ENCODE measurements around the gene ISCU. TPM values are rescaled to one million over a fixed set of nuclear protein-coding genes. Genes with fewer than 3 reads are reported as not detected.

Gene ISCU
- total RNA-seq, 1 donor from 2014 or later, result 117 TPM

DNA sequence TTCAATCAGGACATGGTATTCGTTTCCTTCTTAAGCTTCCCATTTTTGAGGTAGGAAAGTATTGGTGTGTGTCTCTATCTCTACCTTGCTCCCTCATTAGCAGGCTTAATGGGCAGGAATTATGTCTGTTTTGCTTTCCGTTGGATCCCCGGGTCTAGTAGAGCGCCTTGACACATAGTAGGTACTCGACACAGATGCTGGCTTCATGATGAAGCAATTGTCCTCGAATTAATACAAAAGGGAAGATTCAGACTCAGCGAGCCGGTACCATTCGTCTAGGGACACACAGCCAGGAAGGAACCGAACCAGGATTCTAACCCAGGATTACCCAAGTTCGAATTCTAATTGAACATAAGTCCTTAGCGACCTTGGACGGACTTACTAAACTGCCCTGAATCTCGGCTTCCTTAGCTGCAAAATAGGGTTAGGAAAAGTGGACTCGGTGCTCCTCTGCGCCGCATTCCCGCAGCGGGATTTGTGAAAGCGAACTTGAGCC lies 496 bp upstream of the ISCU start:
- H3K36me3 Mint-ChIP-seq (ENCODE audit: low read depth), result peaks cover 62% of the 10 kb centered on the region
- H3K4me1 Mint-ChIP-seq, result peaks cover 71% of the 10 kb centered on the region
- intact Hi-C loops (cut with micrococcal nuclease), result loop anchor here (1.0 to 10.0 kb wide), 12 partner anchors 21 to 1440 kb away; partner anchors contain the start of genes CORO1C, FAM222A, FICD and MMAB
- no peaks in the 10 kb centered on the region for H3K9me3 Mint-ChIP-seq
- H3K27me3 Mint-ChIP-seq, result no peaks in the 10 kb centered on the region
- TF ChIP-seq, protein P1, sequence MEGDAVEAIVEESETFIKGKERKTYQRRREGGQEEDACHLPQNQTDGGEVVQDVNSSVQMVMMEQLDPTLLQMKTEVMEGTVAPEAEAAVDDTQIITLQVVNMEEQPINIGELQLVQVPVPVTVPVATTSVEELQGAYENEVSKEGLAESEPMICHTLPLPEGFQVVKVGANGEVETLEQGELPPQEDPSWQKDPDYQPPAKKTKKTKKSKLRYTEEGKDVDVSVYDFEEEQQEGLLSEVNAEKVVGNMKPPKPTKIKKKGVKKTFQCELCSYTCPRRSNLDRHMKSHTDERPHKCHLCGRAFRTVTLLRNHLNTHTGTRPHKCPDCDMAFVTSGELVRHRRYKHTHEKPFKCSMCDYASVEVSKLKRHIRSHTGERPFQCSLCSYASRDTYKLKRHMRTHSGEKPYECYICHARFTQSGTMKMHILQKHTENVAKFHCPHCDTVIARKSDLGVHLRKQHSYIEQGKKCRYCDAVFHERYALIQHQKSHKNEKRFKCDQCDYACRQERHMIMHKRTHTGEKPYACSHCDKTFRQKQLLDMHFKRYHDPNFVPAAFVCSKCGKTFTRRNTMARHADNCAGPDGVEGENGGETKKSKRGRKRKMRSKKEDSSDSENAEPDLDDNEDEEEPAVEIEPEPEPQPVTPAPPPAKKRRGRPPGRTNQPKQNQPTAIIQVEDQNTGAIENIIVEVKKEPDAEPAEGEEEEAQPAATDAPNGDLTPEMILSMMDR (IDR thresholded peaks at IDR 0.05), result no peak
- peak overlapping the region; percentile 99 for H3K27ac Mint-ChIP-seq
- ChIA-PET POLR2A (interaction anchor here (0.7 to 5.2 kb wide), 23 partner anchors 11 to 877 kb away, joined by 3 to 118 read pairs (median 6); partner anchors contain the start of genes ALKBH2, FICD, SELPLG and SSH1), CTCF (interaction anchor here (0.9 to 14.5 kb wide), 9 partner anchors 9 to 531 kb away, joined by 4 to 338 read pairs (median 6); no protein-coding TSS in a partner anchor)
- peak; percentile 0 for ATAC-seq (ENCODE audit: low read depth)
- H3K4me3 Mint-ChIP-seq, result peak overlapping the region; percentile 100
- DNase-seq, result no peak

DNA sequence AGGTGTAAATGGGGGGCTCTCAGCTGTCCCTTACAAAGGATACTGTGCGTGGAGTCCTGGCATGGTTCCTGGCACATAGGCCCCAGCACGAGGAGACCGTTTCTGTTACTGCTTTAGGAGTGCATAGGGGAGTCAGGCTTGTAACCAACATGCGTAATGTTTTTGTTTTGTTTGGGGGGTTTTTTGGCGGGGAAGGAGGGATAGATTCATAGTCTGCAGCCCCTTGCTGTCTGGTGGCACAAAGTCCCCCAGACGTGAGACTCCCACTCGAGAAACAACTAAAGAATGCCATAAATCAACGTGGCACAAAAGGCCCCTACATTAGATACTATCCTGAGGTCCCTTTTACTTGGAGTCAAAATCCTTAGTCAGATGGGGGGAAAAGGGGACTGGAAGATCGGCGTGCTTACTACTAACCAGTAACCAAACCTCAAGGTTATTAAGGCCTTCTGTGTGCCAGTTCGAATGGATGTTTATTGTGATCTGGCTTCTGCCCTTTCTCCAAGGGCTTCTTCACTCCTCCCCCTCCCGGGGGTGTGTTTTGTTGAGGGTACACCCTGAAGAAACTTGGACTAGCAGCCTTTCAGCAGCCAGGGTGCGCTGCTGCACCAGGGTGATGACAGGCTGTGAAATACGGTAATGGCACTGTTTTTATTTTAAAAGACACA lies 874 bp downstream of the ISCU start:
- Mint-ChIP-seq H3K27ac (peak overlapping the region; percentile 90), H3K4me3 (peak overlapping the region; percentile 100), H3K36me3 (ENCODE audit: low read depth) (peaks cover 67% of the 10 kb centered on the region), H3K27me3 (no peaks in the 10 kb centered on the region), H3K9me3 (no peaks in the 10 kb centered on the region), H3K4me1 (peaks cover 73% of the 10 kb centered on the region)
- CTCF ChIA-PET, result interaction anchor here (0.6 to 14.5 kb wide), 14 partner anchors 7 to 387 kb away, joined by 3 to 338 read pairs (median 6); partner anchors contain the start of gene SELPLG
- TF ChIP-seq, protein P1 (IDR thresholded peaks at IDR 0.05), result no peak
- ATAC-seq (ENCODE audit: low read depth), result peak; percentile 40
- POLR2A ChIA-PET, result interaction anchor here (1.1 to 10.6 kb wide), 14 partner anchors 15 to 530 kb away, joined by 4 to 158 read pairs (median 11); partner anchors contain the start of genes ALKBH2, SELPLG and SSH1
- intact Hi-C loops (cut with micrococcal nuclease), result loop anchor here (1.0 to 10.0 kb wide), 12 partner anchors 55 to 1439 kb away; partner anchors contain the start of genes ALKBH2, FAM222A, MMAB and MVK
- peak; percentile 70 for DNase-seq

DNA sequence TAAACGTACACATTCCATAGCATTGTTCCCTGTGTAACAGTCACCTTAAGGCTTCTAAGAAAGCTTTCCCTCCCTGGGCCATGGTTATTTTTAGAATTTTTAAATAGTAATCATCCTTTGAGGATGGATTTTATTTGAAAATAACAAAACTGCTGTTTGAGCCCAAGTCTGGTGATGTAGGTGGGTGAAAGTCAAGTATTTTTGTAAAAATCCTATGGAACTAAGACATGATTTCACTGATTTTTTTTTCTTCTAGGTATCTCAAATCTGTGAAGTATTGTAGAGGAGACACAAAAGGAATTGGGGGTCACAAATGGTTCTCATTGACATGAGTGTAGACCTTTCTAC lies 1.4 kb downstream of the ISCU start:
- H3K27ac Mint-ChIP-seq, result peak overlapping the region; percentile 90
- TF ChIP-seq, protein P1 (IDR thresholded peaks at IDR 0.05), result no peak
- ChIA-PET CTCF (interaction anchor here (0.6 to 14.5 kb wide), 10 partner anchors 54 to 503 kb away, joined by 3 to 338 read pairs (median 4); partner anchors contain the start of gene SELPLG), POLR2A (interaction anchor here (1.1 to 10.6 kb wide), 3 partner anchors 54 to 239 kb away, joined by 4 to 158 read pairs (median 135); partner anchors contain the start of gene SELPLG)
- no peak for ATAC-seq (ENCODE audit: low read depth)
- peak overlapping the region; percentile 100 for H3K4me3 Mint-ChIP-seq
- intact Hi-C loops (cut with micrococcal nuclease), result loop anchor here (1.0 to 10.0 kb wide), 12 partner anchors 55 to 1439 kb away; partner anchors contain the start of genes ALKBH2, FAM222A, MMAB and MVK
- no peak for DNase-seq
- H3K4me1 Mint-ChIP-seq, result peaks cover 75% of the 10 kb centered on the region
- H3K27me3 Mint-ChIP-seq, result no peaks in the 10 kb centered on the region
- H3K36me3 Mint-ChIP-seq (ENCODE audit: low read depth), result peaks cover 70% of the 10 kb centered on the region
- H3K9me3 Mint-ChIP-seq, result no peaks in the 10 kb centered on the region

DNA sequence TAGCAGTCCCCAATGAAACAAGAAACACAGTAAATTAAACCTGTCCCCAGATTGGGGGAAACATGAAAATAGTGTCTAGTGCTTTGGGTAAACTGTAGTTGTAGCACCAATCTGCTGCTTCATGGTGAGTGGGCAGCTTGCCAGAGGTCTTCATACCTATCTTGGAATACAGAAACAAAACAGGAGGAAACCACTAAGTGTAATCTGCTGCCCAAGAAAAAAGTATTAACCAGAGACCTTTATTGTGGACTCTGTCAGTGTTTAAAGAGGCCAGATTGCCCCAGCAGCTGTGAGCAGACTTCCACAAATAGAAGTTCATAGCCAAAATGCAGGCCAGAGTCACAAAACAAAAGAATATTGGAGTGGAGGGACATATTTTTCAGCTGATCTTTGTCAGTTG lies 2.3 kb downstream of the ISCU start:
- ATAC-seq (ENCODE audit: low read depth) (no peak), DNase-seq (no peak)
- ChIA-PET POLR2A (interaction anchor here (1.1 to 10.6 kb wide), 3 partner anchors 53 to 238 kb away, joined by 4 to 158 read pairs (median 135); partner anchors contain the start of gene SELPLG), CTCF (interaction anchor here (0.8 to 14.5 kb wide), 8 partner anchors 53 to 386 kb away, joined by 3 to 338 read pairs (median 4); partner anchors contain the start of gene SELPLG)
- intact Hi-C loops (cut with micrococcal nuclease), result loop anchor here (5.0 to 10.0 kb wide), 4 partner anchors 588 to 1438 kb away; partner anchors contain the start of genes FAM222A, MMAB and MVK
- Mint-ChIP-seq H3K27me3 (no peaks in the 10 kb centered on the region), H3K4me3 (no peak overlapping the region), H3K27ac (peak overlapping the region; percentile 46), H3K9me3 (no peaks in the 10 kb centered on the region), H3K4me1 (peaks cover 76% of the 10 kb centered on the region), H3K36me3 (ENCODE audit: low read depth) (peaks cover 75% of the 10 kb centered on the region)
- TF ChIP-seq, protein P1 (IDR thresholded peaks at IDR 0.05), result no peak
